ENCODE results near the gene MAP3K7CL.

MAP3K7CL gene

DNA sequence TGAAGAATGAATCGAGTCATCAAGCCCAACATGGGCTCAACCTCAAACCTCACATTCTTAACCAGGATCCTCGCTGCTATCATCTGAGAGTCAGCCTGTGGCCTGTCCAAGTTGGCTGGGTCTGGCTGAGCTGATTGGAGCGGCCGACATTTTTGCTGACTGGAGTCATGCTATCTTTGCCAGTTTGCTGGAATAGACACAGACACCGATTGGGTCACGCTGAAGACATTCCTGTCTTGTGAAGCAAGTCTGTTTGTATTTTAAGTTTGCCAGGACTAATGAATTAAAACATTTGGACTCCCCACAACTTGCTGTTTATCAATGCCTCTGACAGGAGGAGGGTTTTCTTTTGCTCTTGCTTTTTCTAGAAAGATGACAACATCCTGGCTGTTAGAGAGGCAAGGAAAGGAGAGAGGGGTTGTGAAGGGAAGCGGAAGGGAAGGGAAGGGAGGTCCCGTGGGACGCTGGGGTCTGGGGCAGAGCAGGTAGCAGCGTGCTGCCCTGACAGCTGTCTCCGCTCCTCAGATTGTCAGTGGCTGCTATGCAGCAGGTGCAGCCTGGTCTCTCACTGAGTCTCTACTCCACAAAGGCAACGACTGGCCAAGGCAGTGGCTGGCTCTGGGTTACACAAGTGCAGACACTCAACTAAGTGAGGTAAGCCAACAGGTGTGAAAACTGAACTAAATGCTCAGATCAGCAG is at the start of gene MAP3K7CL:
TSS of gene MAP3K7CL (plus strand) at position 375 of the 700 bp plus-strand sequence. CDS start 2,701 bp downstream, outside the sequence.
- no peak for DNase-seq (ENCODE audit: low spot score)

- DNase-seq (ENCODE audit: low spot score): no peak
Observed at GRCh38 chr21:29082046-29082815, 48.2 kb upstream of the MAP3K7CL start.

DNA sequence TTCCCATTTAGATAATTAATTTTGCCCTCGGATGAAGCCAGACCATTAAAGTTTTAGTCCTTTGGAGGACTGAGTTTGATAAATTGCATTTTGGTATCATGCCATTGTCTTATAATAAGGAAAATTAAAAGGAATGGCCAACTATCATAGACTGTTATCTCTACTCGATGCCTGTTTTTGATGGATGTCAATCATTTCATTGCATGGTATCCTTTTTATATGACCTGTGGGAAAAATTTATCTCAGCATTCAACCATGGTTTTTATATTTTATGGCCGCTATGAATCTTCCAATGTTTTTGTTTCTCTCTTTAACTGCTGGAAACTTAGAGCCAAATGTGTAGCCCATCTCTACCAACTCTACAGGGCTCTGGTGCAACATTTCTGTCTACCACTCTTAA is 47.1 kb upstream of the MAP3K7CL start:
- no peak for DNase-seq (ENCODE audit: low spot score)

GRCh38 chr21:29084372-29084771 is 46.1 kb upstream of the MAP3K7CL start:
- DNase-seq (ENCODE audit: low spot score): no peak

GRCh38 chr21:29085106-29085752 is 45.2 kb upstream of the MAP3K7CL start:
- DNase-seq (ENCODE audit: low spot score): no peak

DNA sequence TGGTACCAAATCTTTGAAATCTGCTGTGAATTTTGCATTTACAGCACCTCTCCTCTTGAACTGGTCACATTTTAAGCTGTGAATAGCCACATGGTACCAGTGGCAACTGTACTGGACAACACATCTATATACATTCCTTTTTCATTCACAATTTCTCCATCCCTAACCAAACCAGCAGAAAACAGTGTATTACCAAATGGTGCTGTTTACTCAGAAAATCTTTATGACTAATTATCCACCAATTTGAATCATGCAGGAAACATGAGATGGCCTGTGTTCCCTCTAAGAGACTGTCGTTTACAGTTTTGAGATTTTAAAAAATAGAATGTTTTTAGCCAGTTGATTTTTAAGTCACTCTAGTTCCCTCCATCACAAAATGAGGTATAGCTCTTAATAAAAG is 39.4 kb upstream of the MAP3K7CL start:
- DNase-seq (ENCODE audit: low spot score): no peak

GRCh38 chr21:29092102-29092959 is 38.1 kb upstream of the MAP3K7CL start:
- DNase-seq (ENCODE audit: low spot score): no peak

- DNase-seq (ENCODE audit: low spot score): no peak
Observed at GRCh38 chr21:29096218-29097015, 34.0 kb upstream of the MAP3K7CL start.

- DNase-seq (ENCODE audit: low spot score): no peak
Observed at GRCh38 chr21:29098156-29098555, 32.3 kb upstream of the MAP3K7CL start.

- no peak for DNase-seq (ENCODE audit: low spot score)
Observed at GRCh38 chr21:29102791-29103257, 27.6 kb upstream of the MAP3K7CL start.

DNA sequence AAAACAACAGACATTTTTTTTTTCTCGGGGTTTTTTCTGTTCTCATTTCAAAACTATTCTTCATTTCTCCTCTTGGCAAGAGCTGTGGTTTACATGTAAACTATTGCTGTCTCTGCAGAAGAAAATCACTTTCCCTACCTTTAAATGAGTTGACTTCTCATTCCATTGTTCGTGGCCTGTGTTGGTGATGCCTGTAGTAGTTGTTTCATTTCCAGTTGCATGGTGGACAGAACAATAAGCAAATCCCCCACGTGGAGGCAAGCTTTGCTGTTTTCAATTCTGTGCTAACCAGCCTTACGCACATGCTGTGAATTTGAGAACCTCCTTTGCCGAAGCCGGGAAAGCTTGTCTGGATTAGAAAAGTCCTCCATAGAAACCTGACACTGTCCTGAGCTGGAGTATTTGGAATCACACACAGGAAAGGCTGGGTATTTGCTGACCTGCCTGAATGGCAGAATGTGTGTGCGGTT is 26.2 kb upstream of the MAP3K7CL start:
- no peak for DNase-seq (ENCODE audit: low spot score)

DNA sequence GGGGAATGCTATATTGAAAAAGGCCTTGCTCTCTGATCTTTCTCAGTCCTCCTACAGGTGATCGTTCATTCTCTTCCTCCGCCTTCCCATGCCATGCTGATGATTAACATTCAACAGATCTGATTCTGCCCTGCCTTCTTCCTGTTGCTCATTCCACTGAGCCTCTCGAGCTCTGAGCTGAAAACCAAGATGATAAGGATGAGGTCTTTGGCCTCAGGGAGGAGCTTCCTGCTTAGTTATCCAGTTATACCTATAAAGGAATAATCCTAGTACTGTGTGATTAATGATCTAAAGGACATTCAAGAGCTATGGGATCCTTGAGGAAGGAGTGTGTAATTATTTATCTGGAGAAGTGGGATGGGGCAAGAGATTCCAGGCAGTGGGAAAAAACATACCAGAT is 25.2 kb upstream of the MAP3K7CL start:
- no peak for DNase-seq (ENCODE audit: low spot score)

- DNase-seq (ENCODE audit: low spot score): peak; percentile 8
Observed at GRCh38 chr21:29114765-29115500, 15.5 kb upstream of the MAP3K7CL start.

DNA sequence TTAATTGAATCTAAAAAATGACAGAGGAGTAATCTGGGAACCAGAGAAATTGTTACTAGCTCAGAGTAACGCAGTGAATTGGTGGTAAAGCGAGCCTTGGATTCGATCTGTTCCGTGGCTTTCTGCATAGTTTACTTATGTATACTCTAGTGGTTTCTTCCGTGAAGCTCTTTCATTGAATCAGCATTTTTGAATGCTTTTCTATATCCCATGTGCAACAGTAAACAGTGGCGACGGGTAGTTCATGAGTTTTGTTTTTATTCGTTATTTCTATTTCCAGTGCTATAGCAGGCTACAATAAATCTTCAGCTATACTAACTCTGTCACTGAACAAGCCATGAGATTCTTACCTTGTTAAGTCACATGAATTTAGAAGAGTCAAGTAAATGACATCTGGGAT is 14.5 kb upstream of the MAP3K7CL start:
- DNase-seq (ENCODE audit: low spot score): no peak

- DNase-seq (ENCODE audit: low spot score): no peak
Observed at GRCh38 chr21:29117372-29117955, 13.0 kb upstream of the MAP3K7CL start.

DNA sequence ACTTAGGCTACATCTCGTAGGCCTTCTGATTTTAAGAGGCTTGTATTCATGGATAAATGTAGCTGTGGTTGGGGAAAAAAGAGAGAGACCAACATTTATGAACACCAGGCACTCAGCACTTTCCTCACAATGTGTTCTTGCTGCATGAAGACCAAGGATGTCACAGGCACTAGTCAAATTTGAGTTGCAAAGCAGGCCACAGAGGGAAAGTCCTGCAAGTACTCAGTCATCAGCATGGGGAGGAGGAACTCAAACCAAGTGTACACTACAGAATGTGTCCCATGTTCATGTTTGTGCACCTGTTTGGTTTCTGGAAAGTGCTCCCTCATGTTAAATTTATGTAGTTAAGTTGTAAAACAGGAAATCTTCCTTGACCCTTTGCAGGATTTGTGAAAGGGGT is 8.7 kb upstream of the MAP3K7CL start:
- DNase-seq (ENCODE audit: low spot score): no peak

GRCh38 chr21:29124645-29125044 is 5.8 kb upstream of the MAP3K7CL start:
- no peak for DNase-seq (ENCODE audit: low spot score)

- DNase-seq (ENCODE audit: low spot score): no peak
Observed at GRCh38 chr21:29125191-29125590, 5.3 kb upstream of the MAP3K7CL start.

DNA sequence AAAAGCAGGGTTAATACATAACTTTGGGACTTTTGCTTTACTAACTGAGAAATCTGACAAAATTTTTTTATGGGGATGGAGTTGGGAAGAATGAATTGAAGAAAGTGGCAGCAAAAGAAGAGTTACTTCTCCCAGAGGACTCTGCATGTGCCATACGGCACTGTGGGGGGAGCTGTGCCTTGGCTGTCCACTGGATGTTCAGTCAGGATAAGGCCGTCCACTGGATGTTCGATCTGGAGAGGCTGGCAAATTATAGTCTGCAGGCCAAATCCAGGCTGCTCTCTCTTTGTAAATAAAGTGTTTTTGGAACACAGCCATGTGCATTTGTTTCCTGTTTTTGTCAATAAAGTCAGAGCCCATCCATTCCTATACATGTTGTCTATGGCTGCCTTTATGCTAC is 4.5 kb upstream of the MAP3K7CL start:
- DNase-seq (ENCODE audit: low spot score): no peak

GRCh38 chr21:29133241-29133640 is 2.8 kb downstream of the MAP3K7CL start:
- no peak for DNase-seq (ENCODE audit: low spot score)

Data from pons (tissue), 1 donor.